Measurements from ENCODE around the gene PHETA1. TPM values are rescaled to one million over a fixed set of nuclear protein-coding genes. Genes with fewer than 3 reads are reported as not detected.

PHETA1 gene
- total and polyA plus RNA-seq, 2 experiments from 2014 or later: 5.3 to 12.9 TPM

- H2AFZ ChIP-seq: no peak overlapping the region
- H3K9me2 ChIP-seq (ENCODE audit: insufficient read depth): no peaks in the 10 kb centered on the region
- H3K9me3 Mint-ChIP-seq: no peaks in the 10 kb centered on the region
- peak overlapping the region; percentile 97 for H3K4me2 ChIP-seq
- no peak; the same call in 1 of the 3 replicates for ATAC-seq
- H3K36me3 Mint-ChIP-seq (ENCODE audit: low read depth): no peaks in the 10 kb centered on the region; the same call in 2 of the 3 replicates
- H3K4me1 ChIP-seq (ENCODE audit: insufficient read depth): peaks cover 60% of the 10 kb centered on the region
- H4K20me1 ChIP-seq (replicated peaks; ENCODE audit: insufficient read depth): peaks cover 19% of the 10 kb centered on the region
- peak overlapping the region; percentile 88 for H3K4me3 ChIP-seq
- H3K27ac ChIP-seq (ENCODE audit: low read depth): no peak overlapping the region
- H3K4me1 Mint-ChIP-seq: peaks cover 53% of the 10 kb centered on the region
- TF ChIP-seq CTCF (conservative IDR thresholded peaks at IDR 0.05; ENCODE audit: low read depth in 2 of 2) (0 out of 4 replicates have a peak, but pooled peaks of 1 of the 2 experiments have one; percentile 11), ETS1 (IDR thresholded peaks at IDR 0.05) (no peak), POLR2AphosphoS5 (IDR thresholded peaks at IDR 0.05; ENCODE audit: low read depth) (peak; percentile 27; the same call in 1 of the 2 replicates)
- H3F3A ChIP-seq (replicated peaks; ENCODE audit: low read depth): peaks cover 10% of the 10 kb centered on the region
- peaks cover 23% of the 10 kb centered on the region for H3K27me3 Mint-ChIP-seq (ENCODE audit: insufficient read depth, low read depth, poor library complexity)
- H3K27me3 ChIP-seq (ENCODE audit: insufficient read depth): no peaks in the 10 kb centered on the region
- peaks cover 58% of the 10 kb centered on the region for H3K79me2 ChIP-seq (replicated peaks; ENCODE audit: insufficient read depth)
- H3K27ac Mint-ChIP-seq: no peak overlapping the region
- peak overlapping the region; percentile 88 for H3K4me3 Mint-ChIP-seq
- DNase-seq (ENCODE audit: low spot score): no peak
- H3K36me3 ChIP-seq (ENCODE audit: insufficient read depth): no peaks in the 10 kb centered on the region
These were observed 37.8 kb upstream of the PHETA1 start for GRCh38 chr12:111406474-111407376.

- peak within 1 kb of the TSS; percentile 97 for H3K27ac ChIP-seq (ENCODE audit: low read depth)
- TF ChIP-seq EZH2phosphoT487 (IDR thresholded peaks at IDR 0.05; ENCODE audit: unreplicated experiment): no peak
- no peak for TF ChIP-seq ZNF331 (CRISPR knock-in tag; IDR thresholded peaks at IDR 0.05; ENCODE audit: low read depth)
- TF ChIP-seq POLR2AphosphoS5 (IDR thresholded peaks at IDR 0.05; ENCODE audit: low read depth): no peak; the same call in 1 of the 2 replicates
- peaks cover 23% of the 10 kb centered on the region for H3K27me3 Mint-ChIP-seq (ENCODE audit: insufficient read depth, low read depth, poor library complexity)
- peak within 1 kb of the TSS; percentile 88 for H3K4me3 ChIP-seq
- H4K20me1 ChIP-seq (replicated peaks; ENCODE audit: insufficient read depth): peaks cover 12% of the 10 kb centered on the region; the same call in 1 of the 2 replicates
- H3K36me3 ChIP-seq (ENCODE audit: insufficient read depth): no peaks in the 10 kb centered on the region
- peak within 1 kb of the TSS; percentile 88 for H3K4me3 Mint-ChIP-seq
- H3F3A ChIP-seq (replicated peaks; ENCODE audit: low read depth): peaks cover 10% of the 10 kb centered on the region
- peaks cover 53% of the 10 kb centered on the region for H3K4me1 ChIP-seq (ENCODE audit: insufficient read depth)
- DNase-seq (ENCODE audit: low spot score) (no peak), ATAC-seq (peak; percentile 32)
- peak within 1 kb of the TSS; percentile 97 for H3K27ac Mint-ChIP-seq
- H3K9me2 ChIP-seq (ENCODE audit: insufficient read depth): no peaks in the 10 kb centered on the region
- no peaks in the 10 kb centered on the region for H3K9me3 Mint-ChIP-seq
- H3K4me2 ChIP-seq: peak within 1 kb of the TSS; percentile 97
- no peak within 1 kb of the TSS for H2AFZ ChIP-seq
- H3K79me2 ChIP-seq (replicated peaks; ENCODE audit: insufficient read depth): peaks cover 51% of the 10 kb centered on the region
- peaks cover 46% of the 10 kb centered on the region for H3K4me1 Mint-ChIP-seq
- no peaks in the 10 kb centered on the region for H3K27me3 ChIP-seq (ENCODE audit: insufficient read depth)
- H3K36me3 Mint-ChIP-seq (ENCODE audit: low read depth): no peaks in the 10 kb centered on the region; the same call in 2 of the 3 replicates
These were observed 37.1 kb upstream of the PHETA1 start, which contains the start of gene SH2B3 for GRCh38 chr12:111405859-111406473. Gene SH2B3, plus strand, starts transcription at chr12:111405923. Its CDS starts 12,223 bp downstream, at chr12:111418146.

Measured in GM23338 (cell line).